Measurements from ENCODE around the gene CSTF3. TPM values are rescaled to one million over a fixed set of nuclear protein-coding genes. Genes with fewer than 3 reads are reported as not detected.

The CSTF3 gene
- total RNA-seq, 2 experiments from 2014 or later = 31.9 to 55.7 TPM

DNA sequence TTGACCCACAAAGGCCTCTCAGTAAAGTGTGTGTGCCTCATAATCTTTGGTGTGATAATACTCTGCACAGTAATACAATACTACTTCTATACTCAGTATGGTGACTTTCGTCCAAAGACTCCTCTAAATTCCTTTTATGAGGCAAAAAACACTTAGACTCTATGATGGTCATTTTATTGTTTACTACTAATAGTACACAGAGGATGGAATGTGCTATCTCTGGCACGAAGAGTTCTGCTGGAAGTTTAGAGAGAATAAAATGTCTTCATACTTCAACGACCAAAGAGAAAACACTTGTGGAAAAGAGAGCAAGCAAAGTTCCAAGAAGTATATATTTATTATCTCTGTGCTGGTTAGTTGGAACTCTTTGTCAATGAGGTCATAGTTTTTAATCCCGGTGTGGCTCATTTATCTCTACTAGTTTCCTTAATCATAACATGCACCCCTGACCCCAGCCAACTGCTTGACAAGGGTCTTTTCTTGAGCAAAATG lies 7.5 kb upstream of the CSTF3 start:
- Histone ChIP-seq H3K4me3 (ENCODE audit: low read depth, low read length, poor library complexity, severe bottlenecking) (no peak overlapping the region), H3K9me2 (ENCODE audit: insufficient read depth, low read length) (no peaks in the 10 kb centered on the region), H3K4me2 (ENCODE audit: low read length) (no peak overlapping the region), H3K9me3 (ENCODE audit: low read length) (no peaks in the 10 kb centered on the region), H3K4me1 (ENCODE audit: insufficient read depth, low read length, poor library complexity, severe bottlenecking) (no peaks in the 10 kb centered on the region), H3K27ac (ENCODE audit: low read depth, low read length, poor library complexity, severe bottlenecking) (no peak overlapping the region), H4K20me1 (ENCODE audit: insufficient read depth, low read length) (no peaks in the 10 kb centered on the region), H3K79me2 (ENCODE audit: insufficient read depth, low read depth, low read length) (no peaks in the 10 kb centered on the region), H3K36me3 (ENCODE audit: insufficient read depth, low read length) (no peaks in the 10 kb centered on the region), H2AFZ (ENCODE audit: low read length) (no peak overlapping the region)
- POLR2A ChIA-PET = no interaction called here
- no peak for DNase-seq (ENCODE audit: low spot score)
- intact Hi-C loops (cut with micrococcal nuclease; ENCODE audit: unreplicated experiment) = loop anchor here (10.0 kb wide), 2 partner anchors 376 to 584 kb away; partner anchors contain the start of gene EIF3M
- CTCF ChIA-PET (ENCODE audit: unreplicated experiment) = no interaction called here
- BruUV-seq (replicated peaks) = no TSS peak
- TF ChIP-seq, protein P1, sequence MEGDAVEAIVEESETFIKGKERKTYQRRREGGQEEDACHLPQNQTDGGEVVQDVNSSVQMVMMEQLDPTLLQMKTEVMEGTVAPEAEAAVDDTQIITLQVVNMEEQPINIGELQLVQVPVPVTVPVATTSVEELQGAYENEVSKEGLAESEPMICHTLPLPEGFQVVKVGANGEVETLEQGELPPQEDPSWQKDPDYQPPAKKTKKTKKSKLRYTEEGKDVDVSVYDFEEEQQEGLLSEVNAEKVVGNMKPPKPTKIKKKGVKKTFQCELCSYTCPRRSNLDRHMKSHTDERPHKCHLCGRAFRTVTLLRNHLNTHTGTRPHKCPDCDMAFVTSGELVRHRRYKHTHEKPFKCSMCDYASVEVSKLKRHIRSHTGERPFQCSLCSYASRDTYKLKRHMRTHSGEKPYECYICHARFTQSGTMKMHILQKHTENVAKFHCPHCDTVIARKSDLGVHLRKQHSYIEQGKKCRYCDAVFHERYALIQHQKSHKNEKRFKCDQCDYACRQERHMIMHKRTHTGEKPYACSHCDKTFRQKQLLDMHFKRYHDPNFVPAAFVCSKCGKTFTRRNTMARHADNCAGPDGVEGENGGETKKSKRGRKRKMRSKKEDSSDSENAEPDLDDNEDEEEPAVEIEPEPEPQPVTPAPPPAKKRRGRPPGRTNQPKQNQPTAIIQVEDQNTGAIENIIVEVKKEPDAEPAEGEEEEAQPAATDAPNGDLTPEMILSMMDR (conservative IDR thresholded peaks at IDR 0.05; ENCODE audit: low read length) = no peak
- no peak for TF ChIP-seq EZH2phosphoT487 (IDR thresholded peaks at IDR 0.05; ENCODE audit: borderline replicate concordance, low read depth, low read length)

DNA sequence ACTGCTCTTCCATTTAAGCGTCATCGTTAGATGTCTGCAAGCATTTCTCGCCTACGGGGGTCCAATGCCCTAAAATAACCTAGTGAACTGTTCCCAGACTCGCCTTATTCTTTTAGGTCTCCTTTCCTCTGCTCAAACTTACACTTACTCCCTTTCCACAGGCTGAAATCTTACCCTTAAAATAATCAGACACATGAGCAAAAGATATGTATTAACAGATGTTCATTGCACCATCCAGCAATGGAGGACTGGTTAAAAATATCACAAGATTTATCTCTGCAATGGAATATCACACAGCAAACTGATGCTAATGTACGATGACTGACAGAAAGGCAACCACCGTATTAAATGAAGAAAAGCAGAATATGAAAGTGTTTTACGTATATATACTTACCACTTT lies 1.6 kb upstream of the CSTF3 start:
- no TSS peak for BruUV-seq (replicated peaks)
- no peak for DNase-seq (ENCODE audit: low spot score)
- H4K20me1 ChIP-seq (ENCODE audit: insufficient read depth, low read length) = no peaks in the 10 kb centered on the region; the same call in 1 of the 2 replicates
- H2AFZ ChIP-seq (ENCODE audit: low read length) = no peak overlapping the region
- ChIA-PET POLR2A (interaction anchor here (0.6 to 1.6 kb wide), 2 partner anchors 10 to 19 kb away, joined by 3 to 6 read pairs; no protein-coding TSS in a partner anchor), CTCF (ENCODE audit: unreplicated experiment) (no interaction called here)
- TF ChIP-seq EZH2phosphoT487 (IDR thresholded peaks at IDR 0.05; ENCODE audit: borderline replicate concordance, low read depth, low read length) = no peak
- TF ChIP-seq, protein P1 (conservative IDR thresholded peaks at IDR 0.05; ENCODE audit: low read length) = no peak
- H3K36me3 ChIP-seq (ENCODE audit: insufficient read depth, low read length) = peaks cover 16% of the 10 kb centered on the region
- peaks cover 45% of the 10 kb centered on the region for H3K79me2 ChIP-seq (ENCODE audit: insufficient read depth, low read depth, low read length)
- H3K9me2 ChIP-seq (ENCODE audit: insufficient read depth, low read length) = no peaks in the 10 kb centered on the region
- H3K9me3 ChIP-seq (ENCODE audit: low read length) = no peaks in the 10 kb centered on the region
- peak overlapping the region; percentile 17; the same call in 1 of the 2 replicates for H3K4me2 ChIP-seq (ENCODE audit: low read length)
- intact Hi-C loops (cut with micrococcal nuclease; ENCODE audit: unreplicated experiment) = loop anchor here (5.0 to 10.0 kb wide), 3 partner anchors 382 to 578 kb away; partner anchors contain the start of genes CD59 and EIF3M
- H3K4me3 ChIP-seq (ENCODE audit: low read depth, low read length, poor library complexity, severe bottlenecking) = no peak overlapping the region
- no peak overlapping the region for H3K27ac ChIP-seq (ENCODE audit: low read depth, low read length, poor library complexity, severe bottlenecking)
- H3K4me1 ChIP-seq (ENCODE audit: insufficient read depth, low read length, poor library complexity, severe bottlenecking) = peaks cover 21% of the 10 kb centered on the region

DNA sequence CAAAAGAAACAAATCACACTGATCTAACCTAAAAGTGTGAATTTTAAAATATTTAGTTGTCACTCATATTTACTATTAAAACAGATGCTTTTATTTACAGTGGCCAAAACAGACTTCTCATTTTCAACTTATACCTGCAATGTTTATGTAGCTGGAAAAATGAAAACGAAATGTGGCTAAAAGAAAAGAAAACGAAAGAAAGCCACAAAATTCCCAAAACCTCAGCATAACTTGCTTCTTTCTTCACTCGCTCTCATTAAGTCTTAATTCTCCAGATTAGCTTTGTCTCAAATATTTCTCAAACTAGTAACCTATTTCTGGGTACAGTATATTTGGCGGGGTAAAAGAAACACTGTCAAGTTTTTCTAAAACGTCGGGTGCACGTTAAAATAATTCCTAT lies 693 bp downstream of the CSTF3 start:
- Histone ChIP-seq H3K9me3 (ENCODE audit: low read length) (no peaks in the 10 kb centered on the region), H3K27ac (ENCODE audit: low read depth, low read length, poor library complexity, severe bottlenecking) (peak overlapping the region; percentile 52), H3K4me2 (ENCODE audit: low read length) (peak overlapping the region; percentile 93), H2AFZ (ENCODE audit: low read length) (peak overlapping the region; percentile 95; the same call in 1 of the 2 replicates), H4K20me1 (ENCODE audit: insufficient read depth, low read length) (no peaks in the 10 kb centered on the region; the same call in 1 of the 2 replicates), H3K79me2 (ENCODE audit: insufficient read depth, low read depth, low read length) (peaks cover 67% of the 10 kb centered on the region), H3K4me3 (ENCODE audit: low read depth, low read length, poor library complexity, severe bottlenecking) (peak overlapping the region; percentile 86), H3K36me3 (ENCODE audit: insufficient read depth, low read length) (peaks cover 36% of the 10 kb centered on the region), H3K4me1 (ENCODE audit: insufficient read depth, low read length, poor library complexity, severe bottlenecking) (peaks cover 23% of the 10 kb centered on the region), H3K9me2 (ENCODE audit: insufficient read depth, low read length) (no peaks in the 10 kb centered on the region)
- BruUV-seq (replicated peaks) = no TSS peak
- TF ChIP-seq, protein P1 (conservative IDR thresholded peaks at IDR 0.05; ENCODE audit: low read length) = no peak
- TF ChIP-seq EZH2phosphoT487 (IDR thresholded peaks at IDR 0.05; ENCODE audit: borderline replicate concordance, low read depth, low read length) = no peak
- intact Hi-C loops (cut with micrococcal nuclease; ENCODE audit: unreplicated experiment) = loop anchor here (5.0 to 10.0 kb wide), 3 partner anchors 384 to 577 kb away; partner anchors contain the start of genes CD59 and EIF3M
- CTCF ChIA-PET (ENCODE audit: unreplicated experiment) = no interaction called here
- POLR2A ChIA-PET = interaction anchor here (0.6 to 2.2 kb wide), 4 partner anchors 26 to 541 kb away, joined by 3 to 6 read pairs (median 3); partner anchors contain the start of gene C11orf91
- no peak for DNase-seq (ENCODE audit: low spot score)

Data from OCI-LY7 (cell line).